Endothelial cell of umbilical vein (primary cell): Measurements from ENCODE around the gene UGT2B15. TPM values are rescaled to one million over a fixed set of nuclear protein-coding genes. Genes with fewer than 3 reads are reported as not detected.

Experiments
- BruUV-seq: library from RNA; stranded (reverse); fragments of 400-500 nt; replicated peaks from 2 replicates; lab custom pipeline; 2021; lab: Mats Ljungman, UMichigan
- CTCF ChIA-PET: fragments of 300-600, 350-600 bp; sonication (Branson Sonifier 250); formaldehyde crosslinking; loops from one replicate; lab custom pipeline; 2021; ENCODE audit warnings: antibody characterized with exemption, inconsistent platforms; lab: Charles Lee
- POLR2A ChIA-PET: fragments of 300-600, 350-600 bp; sonication (Branson Sonifier 250); formaldehyde crosslinking; loops from one replicate; lab custom pipeline; 2021; ENCODE audit warnings: antibody characterized with exemption, inconsistent platforms; lab: Charles Lee
- DNase-seq: peaks from one replicate; pipeline ENCODE4 v3.0.0-alpha.2; 2011; ENCODE audit warnings: low read depth, low spot score
- FAIRE-seq: peaks from 2 replicates; lab custom pipeline; 2011; peaks lifted over from hg19 to GRCh38; lab: Jason Lieb, UNC
- H2AFZ ChIP-seq: 2 replicates; pipeline ENCODE4 v1.6.0; 2012; ENCODE audit warnings: low read depth, low read length, control low read depth, inconsistent platforms
- H3K27ac ChIP-seq: 2 replicates; pipeline ENCODE4 v1.5.1; 2011; ENCODE audit warnings: low read depth, mild to moderate bottlenecking, control low read depth, low read length, moderate library complexity; ENCODE audit not compliant: insufficient read depth
- H3K27me3 ChIP-seq, 2 experiments: 2 replicates each; pipeline versions ENCODE4 v1.6.0 to v1.6.1; 2011; ENCODE audit warnings: low read length in 2 of 2, mixed read lengths in 1 of 2; ENCODE audit not compliant: control insufficient read depth in 2 of 2, insufficient read depth in 2 of 2
- H3K36me3 ChIP-seq, 2 experiments: 2 replicates in 1 of 2; 3 replicates in 1 of 2; pipeline ENCODE4 v1.5.1; 2011; ENCODE audit warnings: low read length in 2 of 2, mild to moderate bottlenecking in 1 of 2, moderate library complexity in 1 of 2; ENCODE audit not compliant: control insufficient read depth in 2 of 2, insufficient read depth in 2 of 2; ENCODE audit errors: extremely low read depth in 1 of 2
- H3K4me1 ChIP-seq: 3 replicates; pipeline ENCODE4 v1.5.1; 2011; ENCODE audit warnings: mild to moderate bottlenecking, low read length; ENCODE audit not compliant: control insufficient read depth, insufficient read depth; ENCODE audit errors: extremely low read depth
- H3K4me2 ChIP-seq: 2 replicates; pipeline ENCODE4 v1.6.1; 2011; ENCODE audit warnings: low read length, control low read depth, mixed read lengths; ENCODE audit not compliant: insufficient read depth
- H3K4me3 ChIP-seq, 3 experiments: fragments of 200-600 bp in 1 of 3; sonication (generic), shearing (Covaris generic) in 1 of 3; replicated peaks in 1 of 3; 2 replicates each; pipeline ENCODE4 v1.5.1; 2011 to 2016; ENCODE audit warnings: control low read depth in 3 of 3, low read length in 3 of 3, mild to moderate bottlenecking in 2 of 3, inconsistent platforms in 1 of 3, low read depth in 1 of 3, moderate library complexity in 1 of 3; ENCODE audit not compliant: insufficient read depth in 1 of 3
- H3K79me2 ChIP-seq: 2 replicates; pipeline ENCODE4 v1.6.0; 2012; ENCODE audit warnings: low read length, inconsistent platforms; ENCODE audit not compliant: control insufficient read depth, insufficient read depth
- H3K9ac ChIP-seq: replicated peaks from 2 replicates; pipeline ENCODE3; 2011; ENCODE audit warnings: low read length, control low read depth; ENCODE audit not compliant: insufficient read depth; ENCODE audit errors: extremely low read depth
- H3K9me1 ChIP-seq: replicated peaks from 3 replicates; pipeline ENCODE4 v1.6.0; 2011; ENCODE audit warnings: mild to moderate bottlenecking, low read length; ENCODE audit not compliant: control insufficient read depth, insufficient read depth; ENCODE audit errors: extremely low read depth
- H3K9me3 ChIP-seq: replicated peaks from 2 replicates; pipeline ENCODE4 v1.5.1; 2012; ENCODE audit warnings: low read length, inconsistent platforms; ENCODE audit not compliant: control insufficient read depth, insufficient read depth
- H4K20me1 ChIP-seq: replicated peaks from 2 replicates; pipeline ENCODE3; 2011; ENCODE audit warnings: mild to moderate bottlenecking, low read length; ENCODE audit not compliant: control insufficient read depth, insufficient read depth; ENCODE audit errors: extremely low read depth
- EZH2 ChIP-seq: IDR thresholded peaks from 2 replicates; pipeline ENCODE4 v1.6.1; 2012; ENCODE audit warnings: borderline replicate concordance, low read depth, mild to moderate bottlenecking, moderate library complexity, low read length, inconsistent platforms; ENCODE audit not compliant: severe bottlenecking
- FOS ChIP-seq: IDR thresholded peaks from 2 replicates; pipeline ENCODE4 v1.6.1; 2011; ENCODE audit warnings: mild to moderate bottlenecking, low read length, moderate library complexity, borderline replicate concordance; ENCODE audit not compliant: insufficient read depth
- GATA2 ChIP-seq: IDR thresholded peaks from 2 replicates; pipeline ENCODE4 v1.7.0; 2011; ENCODE audit warnings: low read depth, mild to moderate bottlenecking, moderate library complexity, mixed read lengths, low read length; ENCODE audit not compliant: insufficient read length, insufficient read depth
- JUN ChIP-seq: IDR thresholded peaks from 2 replicates; pipeline ENCODE4 v1.6.1; 2011; ENCODE audit warnings: borderline replicate concordance, low read depth; ENCODE audit not compliant: insufficient read length, insufficient read depth
- MAX ChIP-seq: IDR thresholded peaks from 2 replicates; pipeline ENCODE4 v1.6.1; 2011; ENCODE audit not compliant: insufficient read depth, insufficient read length
- MYC ChIP-seq: IDR thresholded peaks from one replicate; pipeline ENCODE4 v1.6.1; 2011; ENCODE audit warnings: mild to moderate bottlenecking, low read depth, low read length
- POLR2A ChIP-seq: IDR thresholded peaks from 2 replicates; pipeline ENCODE4 v1.6.1; 2012; ENCODE audit warnings: low read depth, mild to moderate bottlenecking, control low read depth, low read length
- POLR2AphosphoS5 ChIP-seq: IDR thresholded peaks from 2 replicates; pipeline ENCODE4 v1.6.1; 2012; ENCODE audit warnings: low read depth, mild to moderate bottlenecking, control low read depth, low read length, moderate library complexity; ENCODE audit not compliant: insufficient read depth
- dilution Hi-C: fragments of 300-500 bp; cut with MboI; formaldehyde crosslinking; loops from one replicate; pipeline ENCODE4 v1.15.0; 2019; ENCODE audit warnings: low sequenced_read_pairs; ENCODE audit not compliant: extremely low pct_ligation_motif_present
- intact Hi-C: fragments of 100-400 bp; cut with micrococcal nuclease; formaldehyde crosslinking; loops from one replicate; pipeline ENCODE4 v1.10.0; 2022
- polyA plus RNA-seq, 4 experiments: library from polyadenylated mRNA; depleted of rRNA in 3 of 4; stranded (reverse) in 3 of 4; unstranded in 1 of 4; fragments of >200 nt; gene quantifications; 2 replicates each; pipeline versions ENCODE4 v1.2.1 to v1.2.3, GENCODE V29; 2011 to 2012; ENCODE audit warnings: missing spikeins in 1 of 4
- total RNA-seq: library from RNA; stranded (reverse); gene quantifications from 2 replicates; pipeline ENCODE4 v1.2.3, GENCODE V29; 2021
- TF ChIP-seq, protein P1 (sequence below), 2 donors: IDR thresholded peaks; 1 replicate in 1 of 2; 2 replicates in 1 of 2; pipeline ENCODE4 v1.5.1; 2011; ENCODE audit warnings: low read length in 2 of 2, mild to moderate bottlenecking in 2 of 2, moderate library complexity in 2 of 2, control low read depth in 1 of 2, inconsistent platforms in 1 of 2, low read depth in 1 of 2; ENCODE audit not compliant: insufficient read depth in 1 of 2; ENCODE audit errors: extremely low read depth in 1 of 2

Gene UGT2B15
- total and polyA plus RNA-seq, 2 donors (not counting 3 experiments of a cell fraction or from before 2014, with no cell fraction given), result not detected

DNA sequence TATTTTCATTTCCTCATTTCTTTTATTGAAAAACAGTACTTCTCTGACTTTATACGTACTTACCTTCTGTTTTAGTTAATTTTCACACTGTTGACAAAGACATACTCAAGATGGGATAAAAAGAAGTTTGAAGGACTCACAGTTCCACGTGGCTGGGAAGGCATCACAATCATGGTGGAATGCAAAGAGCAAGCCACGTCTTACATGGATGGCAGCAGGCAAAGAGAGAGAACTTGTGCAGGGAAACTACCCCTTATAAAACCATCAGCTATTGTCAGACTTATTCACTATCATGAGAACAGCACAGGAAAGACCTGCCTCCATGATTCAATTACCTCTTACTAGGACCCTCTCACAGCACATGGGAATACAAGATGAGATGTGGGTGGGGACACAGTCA is 20.7 kb upstream of the UGT2B15 start:
- Histone ChIP-seq H3K9me3 (no peaks in the 10 kb centered on the region), H3K4me1 (no peaks in the 10 kb centered on the region), H3K36me3 (no peaks in the 10 kb centered on the region), H3K27me3 (no peaks in the 10 kb centered on the region), H3K4me3 (no peak overlapping the region), H2AFZ (no peak overlapping the region), H3K27ac (no peak overlapping the region), H3K79me2 (no peaks in the 10 kb centered on the region), H3K9ac (no peak overlapping the region), H3K9me1 (no peaks in the 10 kb centered on the region), H4K20me1 (no peaks in the 10 kb centered on the region), H3K4me2 (no peak overlapping the region)
- ChIA-PET POLR2A (no interaction called here), CTCF (no interaction called here)
- dilution Hi-C loops (no loop called here), intact Hi-C loops (no loop called here)
- DNase-seq, result no peak
- no peak for FAIRE-seq
- no peak for TF ChIP-seq JUN
- TF ChIP-seq POLR2AphosphoS5, result no peak
- TF ChIP-seq FOS, result no peak
- TF ChIP-seq MAX, result no peak
- TF ChIP-seq GATA2, result no peak
- TF ChIP-seq MYC, result no peak
- TF ChIP-seq POLR2A, result no peak
- no peak for TF ChIP-seq EZH2
- TF ChIP-seq, protein P1, sequence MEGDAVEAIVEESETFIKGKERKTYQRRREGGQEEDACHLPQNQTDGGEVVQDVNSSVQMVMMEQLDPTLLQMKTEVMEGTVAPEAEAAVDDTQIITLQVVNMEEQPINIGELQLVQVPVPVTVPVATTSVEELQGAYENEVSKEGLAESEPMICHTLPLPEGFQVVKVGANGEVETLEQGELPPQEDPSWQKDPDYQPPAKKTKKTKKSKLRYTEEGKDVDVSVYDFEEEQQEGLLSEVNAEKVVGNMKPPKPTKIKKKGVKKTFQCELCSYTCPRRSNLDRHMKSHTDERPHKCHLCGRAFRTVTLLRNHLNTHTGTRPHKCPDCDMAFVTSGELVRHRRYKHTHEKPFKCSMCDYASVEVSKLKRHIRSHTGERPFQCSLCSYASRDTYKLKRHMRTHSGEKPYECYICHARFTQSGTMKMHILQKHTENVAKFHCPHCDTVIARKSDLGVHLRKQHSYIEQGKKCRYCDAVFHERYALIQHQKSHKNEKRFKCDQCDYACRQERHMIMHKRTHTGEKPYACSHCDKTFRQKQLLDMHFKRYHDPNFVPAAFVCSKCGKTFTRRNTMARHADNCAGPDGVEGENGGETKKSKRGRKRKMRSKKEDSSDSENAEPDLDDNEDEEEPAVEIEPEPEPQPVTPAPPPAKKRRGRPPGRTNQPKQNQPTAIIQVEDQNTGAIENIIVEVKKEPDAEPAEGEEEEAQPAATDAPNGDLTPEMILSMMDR (IDR thresholded peaks at IDR 0.05; ENCODE audit: extremely low read depth in 1 of 2, insufficient read depth in 1 of 2, low read depth in 1 of 2, low read length in 2 of 2), result no peak
- no TSS peak for BruUV-seq
